GM12864 (cell line): ENCODE data around the gene RSU1.

Experiments
- DNase-seq: peaks from one replicate; pipeline ENCODE4 v3.0.0-alpha.2; 2011; ENCODE audit warnings: low read depth
- H3K4me3 ChIP-seq: 2 replicates; pipeline ENCODE4 v1.5.1; 2011; ENCODE audit warnings: mild to moderate bottlenecking, low read depth, low read length, control low read depth
- CTCF ChIP-seq: IDR thresholded peaks from 2 replicates; pipeline ENCODE4 v1.5.1; 2011; ENCODE audit warnings: low read depth, mild to moderate bottlenecking, moderate library complexity, low read length, control low read depth, inconsistent platforms; ENCODE audit errors: missing control alignments

Gene RSU1

GRCh38 chr10:16748749-16749148 lies 68.5 kb downstream of the RSU1 start:
- H3K4me3 ChIP-seq: no peak overlapping the region
- no peak for DNase-seq
- TF ChIP-seq CTCF: no peak

GRCh38 chr10:16746856-16747255 lies 70.4 kb downstream of the RSU1 start:
- H3K4me3 ChIP-seq: no peak overlapping the region
- TF ChIP-seq CTCF: no peak
- no peak for DNase-seq

GRCh38 chr10:16745061-16745460 lies 72.2 kb downstream of the RSU1 start:
- TF ChIP-seq CTCF: no peak
- no peak for DNase-seq
- H3K4me3 ChIP-seq: no peak overlapping the region

- TF ChIP-seq CTCF: no peak
- no peak overlapping the region for H3K4me3 ChIP-seq
- no peak for DNase-seq
These were observed 74.9 kb downstream of the RSU1 start for GRCh38 chr10:16742165-16742960.

- no peak for TF ChIP-seq CTCF
- DNase-seq: no peak
- no peak overlapping the region for H3K4me3 ChIP-seq
These were observed 75.7 kb downstream of the RSU1 start for GRCh38 chr10:16741540-16741939.

GRCh38 chr10:16737420-16737819 lies 79.8 kb downstream of the RSU1 start:
- TF ChIP-seq CTCF: no peak
- no peak overlapping the region for H3K4me3 ChIP-seq
- no peak for DNase-seq

GRCh38 chr10:16735671-16736070 lies 81.6 kb downstream of the RSU1 start:
- DNase-seq: no peak
- H3K4me3 ChIP-seq: no peak overlapping the region
- TF ChIP-seq CTCF: no peak
